Activated CD4-positive, alpha-beta T cell treated with anti-CD3 and anti-CD28 coated beads for 1 hour (primary cell): Measurements from ENCODE around the gene IQCF6.
"Not testable (repeated sequence)": the region's sequence is repeated elsewhere in the genome, so short reads cannot be mapped to it uniquely, and the experiment has no call there.

Experiments used
- DNase-seq: peaks from one replicate; pipeline ENCODE4 v3.0.0-alpha.2; 2020

IQCF6 gene

DNA sequence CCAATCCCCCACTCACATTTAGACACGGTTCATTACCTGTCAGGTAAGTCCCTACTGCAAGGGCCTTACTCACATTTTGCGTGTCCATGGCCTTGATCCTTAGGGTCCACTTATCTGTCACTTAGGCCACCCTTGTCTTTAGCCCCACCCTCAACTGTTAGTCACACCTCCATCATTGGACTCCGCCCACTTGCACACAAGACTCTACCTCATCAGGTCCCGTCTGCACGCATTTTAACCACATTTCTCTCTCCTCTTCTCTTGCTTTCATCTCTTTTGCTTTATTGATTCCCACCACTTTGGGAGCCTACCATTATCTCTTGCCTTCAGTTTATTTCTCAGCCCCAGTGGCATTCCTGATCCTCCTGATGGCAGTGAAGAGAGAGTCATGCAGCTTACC, at the start of gene IQCF6:
Gene IQCF6, minus strand, starts transcription at position 101 of the 400 bp plus-strand sequence. Its CDS starts 13 bp downstream, at position 88.
- no peak for DNase-seq

DNA sequence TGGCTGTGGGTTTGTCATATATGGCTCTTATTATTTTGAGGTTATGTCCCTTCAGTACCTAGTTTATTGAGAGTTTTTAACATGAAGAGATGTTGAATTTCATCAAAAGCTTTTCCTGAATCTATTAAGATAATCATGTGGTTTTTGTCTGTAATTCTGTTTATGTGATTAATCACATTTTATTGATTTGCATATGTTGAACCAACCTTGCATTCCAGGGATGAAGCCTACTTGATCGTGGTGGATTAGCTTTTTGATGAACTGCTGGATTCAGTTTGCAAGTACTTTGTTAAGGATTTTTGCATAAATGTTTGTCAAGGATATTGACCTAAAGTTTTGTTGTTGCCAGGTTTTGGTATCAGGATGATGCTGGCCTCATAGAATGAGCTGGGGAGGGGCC, 49.3 kb upstream of the IQCF6 start:
- no peak for DNase-seq

DNA sequence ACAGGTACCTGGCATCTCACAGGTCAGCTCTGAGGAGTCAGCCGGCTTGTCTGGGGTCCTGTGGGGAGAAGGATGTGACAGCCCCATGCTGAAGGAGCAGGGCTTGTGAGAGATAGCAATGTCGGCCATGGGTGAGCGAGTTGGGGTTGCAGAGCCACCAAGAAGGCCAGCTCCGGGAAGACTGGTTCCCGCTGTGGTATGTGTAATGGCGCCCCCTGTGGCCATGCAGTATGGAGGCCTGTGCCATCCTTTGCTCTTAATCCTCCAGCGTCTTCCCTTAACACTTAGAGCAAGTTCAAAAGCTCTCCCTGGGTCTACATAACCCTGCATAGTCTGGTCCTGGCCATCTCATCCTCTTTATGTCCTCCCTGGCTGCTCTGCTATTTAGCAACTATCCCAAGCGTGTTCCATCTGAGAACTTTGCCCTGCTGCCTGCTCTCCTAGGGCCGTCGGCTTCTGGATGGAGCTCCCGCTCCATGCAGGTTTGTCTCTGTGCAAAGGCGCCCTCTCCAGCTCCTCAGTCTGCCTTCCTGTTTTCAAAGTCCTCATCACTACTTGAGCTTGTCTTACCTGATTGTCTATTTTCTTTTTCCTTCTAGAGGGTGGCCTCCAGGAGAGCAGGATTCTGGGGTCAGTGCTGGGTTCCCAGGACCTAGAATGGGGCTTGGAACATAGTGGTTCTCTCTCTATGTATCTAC, 40.8 kb upstream of the IQCF6 start:
- no peak for DNase-seq

DNA sequence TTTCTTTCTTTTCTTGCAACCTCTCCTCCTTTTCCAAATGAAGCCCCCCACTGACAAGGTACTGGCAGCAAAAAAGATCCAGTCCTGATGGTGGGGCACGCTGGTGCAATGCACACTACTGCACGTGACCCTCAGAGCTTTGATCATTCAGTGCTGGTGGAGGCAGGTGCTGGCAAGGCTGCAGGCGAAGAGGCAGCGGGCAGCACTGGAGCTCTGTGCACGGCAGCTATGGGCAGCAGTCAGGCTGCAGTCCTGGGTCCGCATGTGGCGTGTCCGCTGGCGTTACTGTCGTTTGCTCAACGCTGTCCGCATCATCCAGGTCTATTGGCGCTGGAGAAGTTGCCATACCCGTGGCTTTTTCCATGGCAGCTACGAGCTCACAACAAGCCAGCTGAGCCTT, 40.1 kb upstream of the IQCF6 start:
- DNase-seq = no peak

DNA sequence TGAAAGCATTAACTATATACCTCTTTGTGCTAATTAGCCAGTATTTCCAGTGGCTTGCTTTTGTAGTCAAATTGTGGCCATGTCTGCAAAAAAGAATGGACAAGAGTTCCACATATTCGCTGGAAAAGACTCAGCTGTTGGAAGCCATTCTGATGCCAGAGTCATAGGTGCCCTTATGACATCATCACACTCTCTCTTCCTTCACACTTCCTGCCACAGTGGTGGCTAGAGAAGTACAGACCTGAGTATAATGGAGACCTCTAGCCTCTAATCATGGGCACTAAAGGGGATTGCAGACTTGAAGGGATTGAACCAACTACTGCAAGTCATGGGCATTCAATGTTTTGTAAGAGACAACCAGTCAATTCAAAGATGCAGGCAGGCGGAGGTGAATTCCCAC, 38.3 kb upstream of the IQCF6 start:
- no peak for DNase-seq

DNA sequence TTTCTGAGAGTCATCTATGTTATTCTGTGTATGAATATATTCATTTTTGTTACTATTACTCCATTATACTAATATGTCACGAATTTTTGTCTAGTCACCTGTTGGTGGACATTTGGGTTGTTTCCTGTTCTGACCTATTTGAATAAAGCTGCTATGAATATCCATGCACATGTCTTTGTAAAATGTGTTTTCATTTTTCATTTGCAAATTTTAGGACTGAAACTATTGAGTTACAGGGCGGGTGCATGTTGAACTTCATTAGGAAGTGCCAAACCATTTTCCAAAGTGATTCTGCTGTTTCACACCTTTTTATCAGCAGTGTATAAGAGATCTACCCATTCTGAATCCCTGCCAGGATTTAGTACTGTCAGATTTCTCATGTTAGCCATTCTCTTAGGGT, 37.7 kb upstream of the IQCF6 start:
- DNase-seq = no peak

DNA sequence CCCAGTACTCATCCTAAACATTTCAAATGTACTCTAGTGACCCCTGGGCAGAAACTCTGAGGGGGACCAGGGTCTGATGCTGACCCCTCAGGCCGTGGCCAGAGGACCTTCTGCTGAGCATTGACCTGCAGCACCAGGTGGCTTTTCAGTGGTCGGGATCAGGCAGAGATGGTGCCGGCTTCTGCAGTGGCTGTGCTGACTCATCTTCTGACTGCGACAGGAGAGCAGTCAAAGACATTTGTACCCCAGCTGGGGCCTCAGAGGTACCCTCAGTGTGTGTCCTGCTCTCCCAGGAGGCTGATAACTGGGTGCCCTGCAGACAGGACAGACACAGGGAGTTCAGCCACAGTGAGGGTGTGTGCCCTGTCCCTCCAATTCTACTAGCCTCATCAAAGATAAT, 36.6 kb upstream of the IQCF6 start:
- DNase-seq = no peak

DNA sequence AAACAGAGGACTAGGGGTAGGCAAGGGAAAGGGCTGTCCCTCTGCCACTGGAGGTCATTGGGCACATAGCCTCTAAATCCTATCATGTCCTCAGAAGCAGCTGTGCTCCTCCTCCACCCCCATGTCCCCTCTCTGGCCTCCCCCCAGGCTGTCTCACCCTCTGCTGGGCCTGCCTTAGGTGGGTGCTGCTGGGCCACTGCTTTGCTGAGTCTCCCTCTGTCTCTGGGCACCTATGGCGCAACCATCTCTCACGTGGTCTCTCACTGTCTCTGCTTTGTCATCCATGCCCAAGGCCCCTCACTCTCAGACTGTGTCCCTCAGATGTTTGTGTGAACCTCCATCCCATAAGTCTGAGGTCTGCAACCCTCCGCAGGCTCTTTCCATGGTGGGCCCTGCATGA, 35.0 kb upstream of the IQCF6 start:
- no peak for DNase-seq

DNA sequence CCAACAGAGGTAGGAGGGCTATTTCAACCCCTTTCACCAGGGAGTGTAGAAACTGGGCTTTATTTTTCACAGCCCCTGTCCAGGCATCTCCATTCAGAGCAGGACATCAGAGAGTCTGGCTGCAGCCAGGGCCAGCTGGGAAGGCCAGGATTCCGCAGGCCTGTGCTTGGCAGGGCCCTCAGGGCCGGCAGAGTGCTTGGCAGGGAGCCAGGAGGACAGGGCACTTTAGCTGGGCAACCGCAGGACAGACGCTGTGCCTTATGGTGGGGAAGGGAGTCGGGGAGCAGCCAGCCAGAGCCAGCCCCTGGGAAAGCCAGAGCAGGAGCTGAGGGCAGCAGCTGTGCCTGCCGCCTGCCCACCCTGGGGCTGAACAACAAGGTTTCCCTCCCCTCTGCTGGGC, 34.5 kb upstream of the IQCF6 start:
- no peak for DNase-seq

DNA sequence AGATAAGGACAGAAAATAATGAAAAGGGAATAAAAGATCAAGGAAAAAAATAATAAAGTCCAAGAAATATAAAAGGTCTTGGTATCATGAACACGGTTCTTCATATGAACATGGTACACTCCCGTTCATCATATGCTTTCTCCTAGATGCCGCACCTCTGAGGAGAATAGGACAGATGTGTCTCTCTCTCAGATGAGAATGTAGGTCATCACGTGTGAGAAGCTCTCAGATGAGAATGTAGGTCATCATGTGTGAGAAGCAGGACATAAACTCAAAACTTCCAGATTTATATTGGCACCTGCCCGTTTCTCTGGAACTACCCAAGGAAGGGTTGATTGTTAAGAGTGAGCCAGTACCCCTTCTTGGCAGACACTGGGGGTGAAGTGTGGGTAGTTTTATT, 29.9 kb upstream of the IQCF6 start:
- DNase-seq = no peak

DNA sequence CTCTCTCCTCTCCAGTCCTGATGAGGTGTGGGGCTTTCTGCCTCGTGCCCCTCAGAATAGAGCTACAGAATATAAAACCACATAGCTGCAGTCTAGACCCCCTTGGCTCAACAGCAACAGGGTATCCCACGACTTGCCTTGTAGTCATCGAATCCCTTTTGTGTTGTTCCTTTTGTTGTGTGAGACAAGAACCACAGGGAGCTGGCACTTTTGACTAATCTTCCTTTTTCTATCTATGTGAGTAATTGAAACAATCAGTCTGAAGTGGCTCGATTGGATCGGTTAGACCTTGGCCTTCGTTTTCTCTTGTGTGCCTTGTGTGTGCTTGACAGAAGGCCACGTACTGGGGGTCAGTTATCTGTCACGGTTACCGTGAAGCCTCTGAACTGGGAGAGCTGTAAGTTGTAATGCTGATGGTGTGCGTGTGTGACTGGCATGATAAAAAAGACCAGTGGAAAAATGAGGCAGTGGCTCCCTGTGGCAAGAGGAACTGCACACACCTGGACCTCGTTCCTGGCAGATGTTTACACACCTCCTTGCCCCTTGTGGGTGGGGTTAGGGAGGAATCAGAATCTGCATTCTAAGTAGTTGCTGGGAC, 23.2 kb upstream of the IQCF6 start:
- DNase-seq = no peak

DNA sequence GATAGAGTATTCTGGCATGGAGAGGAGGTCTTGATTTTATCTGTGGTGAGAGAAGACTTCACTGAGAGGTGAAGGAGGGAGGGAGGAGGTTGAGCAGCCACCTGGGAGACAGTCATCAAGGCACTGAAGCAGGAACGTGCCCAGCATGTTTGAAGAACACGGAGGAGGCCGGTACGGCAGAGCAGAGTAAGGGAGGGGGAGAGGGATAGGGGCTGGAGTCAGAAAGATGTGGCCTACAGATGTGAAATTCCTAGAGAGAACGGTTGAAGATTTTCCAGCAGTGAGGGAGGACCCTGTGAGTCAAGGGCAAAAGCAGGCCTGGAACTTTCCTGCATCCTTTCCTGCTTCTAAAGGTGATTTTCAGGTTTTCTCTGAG, 21.7 kb upstream of the IQCF6 start:
- DNase-seq = no peak

DNA sequence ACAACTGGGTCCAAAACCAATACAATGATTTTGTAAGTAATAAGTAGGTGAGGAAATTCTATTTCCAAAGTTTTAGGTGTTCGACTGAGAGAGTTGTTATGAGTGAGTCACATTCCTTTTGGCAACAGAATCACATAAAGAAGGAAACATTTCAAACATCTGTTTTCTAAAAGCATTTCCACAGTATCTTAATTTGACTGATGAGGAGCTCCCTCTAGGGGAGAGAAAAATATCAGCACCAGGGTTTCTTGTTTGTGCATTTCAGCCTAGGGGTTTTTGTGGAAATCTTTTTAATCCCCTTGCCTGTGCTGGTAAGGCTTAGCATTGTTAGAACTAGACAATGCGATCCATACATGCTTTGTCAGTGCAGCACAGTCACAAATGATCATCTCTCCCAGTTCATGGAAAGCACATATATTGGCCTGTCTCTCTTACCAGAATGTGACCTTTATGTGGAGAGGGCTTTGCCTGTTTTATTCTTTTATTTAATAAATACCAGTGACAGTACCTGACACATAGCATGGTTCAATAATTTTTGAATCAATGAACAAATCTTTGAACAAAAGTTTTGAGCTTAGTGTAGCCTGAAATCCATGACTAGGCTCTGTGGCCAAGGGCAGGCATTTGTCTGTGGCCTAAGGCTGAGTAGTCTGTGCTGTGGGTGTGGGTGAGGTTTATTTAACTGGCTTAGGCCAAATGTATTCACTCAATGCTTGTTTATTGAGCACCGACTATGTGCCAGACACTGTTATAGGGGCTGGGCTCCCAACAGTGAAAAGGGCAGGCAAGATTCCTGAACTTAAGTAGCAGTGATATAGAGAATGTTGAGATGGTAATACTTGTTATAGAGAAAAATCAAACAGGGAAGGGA, 21.1 kb upstream of the IQCF6 start:
- no peak for DNase-seq

DNA sequence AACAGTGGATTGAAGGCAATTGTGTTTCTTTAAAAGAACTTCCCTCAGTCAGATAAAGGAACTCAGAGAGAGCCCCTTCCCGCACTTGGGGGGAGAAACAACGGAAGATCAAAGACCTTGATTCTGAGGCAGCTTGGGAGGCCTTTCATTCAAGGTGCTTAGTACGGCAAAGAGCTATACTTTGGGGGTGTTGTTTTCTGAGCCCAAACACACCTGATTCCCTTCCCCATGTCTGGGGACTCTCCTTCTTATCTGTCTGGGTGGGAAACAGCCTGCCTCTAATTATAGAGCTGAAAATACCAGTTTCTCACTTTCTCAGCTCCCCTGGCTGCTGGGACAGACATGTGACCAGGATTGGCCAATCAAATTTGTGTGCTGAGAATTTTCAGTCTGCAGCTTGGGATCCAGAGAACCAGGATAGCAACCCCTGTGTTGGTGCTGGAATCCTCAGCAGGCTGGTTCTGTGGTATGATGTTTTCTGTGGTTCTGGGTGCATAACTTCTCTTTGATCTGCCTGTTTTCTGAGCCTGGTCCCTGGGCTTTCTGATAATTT, 19.4 kb upstream of the IQCF6 start:
- DNase-seq = no peak

DNA sequence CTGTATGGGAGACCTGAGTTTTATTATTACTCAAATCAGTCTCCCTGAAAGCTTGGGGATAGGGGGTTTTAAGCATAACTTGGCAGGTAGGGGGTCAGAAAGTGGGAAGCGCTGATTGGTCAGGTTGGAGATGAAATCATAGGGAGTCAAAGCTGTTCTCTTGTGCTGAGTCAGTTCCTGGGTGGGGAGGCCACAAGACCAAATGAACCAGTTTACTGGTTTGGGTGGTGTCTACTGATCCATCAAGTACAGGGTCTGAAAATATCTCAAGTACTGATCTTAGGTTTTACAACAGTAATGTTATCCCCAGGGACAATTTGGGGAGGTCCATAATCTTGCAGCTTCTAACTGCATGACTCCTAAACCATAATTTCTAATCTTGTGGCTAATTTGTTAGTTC, 17.8 kb upstream of the IQCF6 start:
- no peak for DNase-seq

DNA sequence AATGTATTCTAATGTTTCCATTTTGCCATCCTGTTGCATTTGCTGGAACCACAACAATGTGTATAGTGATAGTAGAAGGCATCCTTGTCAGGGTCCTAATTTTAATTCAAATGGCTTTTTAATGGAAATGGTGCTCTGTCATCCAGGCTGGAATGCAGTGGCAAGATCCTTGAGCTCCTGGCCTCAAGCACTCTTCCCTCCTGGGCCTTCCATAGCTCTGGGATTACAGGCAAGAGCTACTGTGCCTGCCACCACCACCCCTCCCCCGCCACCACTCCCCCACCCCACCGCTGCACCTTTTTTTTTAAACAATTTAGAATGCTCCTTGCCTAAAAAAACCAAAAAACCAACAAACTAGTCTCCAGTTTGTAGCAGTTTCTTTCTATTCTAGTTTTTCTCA, 15.2 kb upstream of the IQCF6 start:
- DNase-seq = no peak

DNA sequence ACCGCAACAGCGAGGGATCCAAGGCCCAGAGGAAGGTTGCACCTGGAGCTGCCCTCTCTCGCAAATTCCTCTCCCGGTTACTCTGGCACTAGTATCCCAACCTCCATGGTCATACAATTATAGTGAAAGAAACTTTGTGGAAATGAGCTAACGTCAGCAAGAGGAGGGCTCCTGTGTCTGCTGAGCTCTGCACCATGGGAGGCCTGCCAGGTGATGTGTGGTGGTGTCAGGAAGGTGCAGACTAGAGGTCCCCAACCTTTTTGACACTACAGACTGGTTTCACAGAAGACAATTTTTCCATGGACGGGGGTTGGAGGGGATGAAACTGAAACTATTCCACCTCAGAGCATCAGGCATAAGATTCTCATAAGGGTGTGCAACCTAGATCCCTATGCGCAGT, 13.2 kb upstream of the IQCF6 start:
- no peak for DNase-seq

DNA sequence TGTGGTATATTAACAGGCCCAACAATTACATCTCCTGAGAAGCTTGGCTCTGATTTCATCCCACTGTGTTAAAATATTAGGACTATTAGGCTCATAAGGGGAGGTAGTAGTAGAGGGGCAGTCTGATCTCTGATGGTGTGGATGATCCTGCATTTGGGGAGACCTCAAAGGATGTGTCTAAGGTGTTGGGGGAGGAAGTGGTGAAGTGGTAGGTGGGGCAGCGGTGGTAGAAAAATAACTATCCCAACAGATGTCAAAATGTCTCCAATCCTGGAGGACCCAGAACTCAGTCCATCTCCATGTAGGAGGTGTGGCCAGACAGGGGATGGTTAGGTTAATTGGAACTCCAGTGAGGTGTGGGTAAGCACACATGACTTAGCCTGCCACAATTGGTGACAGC, 10.4 kb upstream of the IQCF6 start:
- DNase-seq = no peak

DNA sequence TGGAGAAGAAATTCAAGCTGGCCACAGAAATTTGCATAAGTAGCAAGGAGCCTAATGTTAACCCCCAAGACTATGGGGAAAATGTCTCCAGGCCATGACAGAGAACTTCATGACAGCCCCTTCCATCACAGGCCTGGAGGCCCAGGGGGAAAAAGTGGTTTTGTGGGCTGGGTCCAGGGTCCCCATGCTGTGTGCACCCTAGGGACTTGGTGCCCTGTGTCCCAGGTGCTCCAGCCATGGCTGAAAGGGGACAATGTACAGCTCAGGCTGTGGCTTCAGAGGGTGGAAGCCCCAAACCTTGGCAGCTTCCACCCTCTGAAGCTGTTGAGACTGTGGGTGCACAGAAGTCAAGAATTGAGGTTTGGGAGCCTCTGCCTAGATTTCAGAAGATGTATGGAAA, 8.5 kb upstream of the IQCF6 start:
- not testable (repeated sequence) for DNase-seq

DNA sequence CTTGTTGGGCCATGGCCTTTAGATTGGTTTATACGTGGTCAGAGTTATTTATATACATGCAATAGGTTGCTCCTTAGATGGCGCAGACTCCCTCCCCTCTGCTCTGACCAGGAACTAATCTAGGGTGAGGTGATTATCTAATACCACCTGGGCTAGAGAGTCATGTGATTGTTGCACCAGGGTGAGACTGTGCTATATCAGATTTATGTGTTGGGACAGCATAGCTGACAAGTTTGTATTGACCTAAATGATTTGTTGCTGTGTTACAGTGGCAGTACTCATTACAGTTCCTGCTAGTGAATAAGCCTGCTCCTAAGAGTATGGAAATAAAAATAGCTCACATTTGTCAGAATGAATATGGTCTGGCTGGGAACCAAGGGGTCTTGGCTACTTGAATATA, 7.2 kb upstream of the IQCF6 start:
- no peak for DNase-seq

DNA sequence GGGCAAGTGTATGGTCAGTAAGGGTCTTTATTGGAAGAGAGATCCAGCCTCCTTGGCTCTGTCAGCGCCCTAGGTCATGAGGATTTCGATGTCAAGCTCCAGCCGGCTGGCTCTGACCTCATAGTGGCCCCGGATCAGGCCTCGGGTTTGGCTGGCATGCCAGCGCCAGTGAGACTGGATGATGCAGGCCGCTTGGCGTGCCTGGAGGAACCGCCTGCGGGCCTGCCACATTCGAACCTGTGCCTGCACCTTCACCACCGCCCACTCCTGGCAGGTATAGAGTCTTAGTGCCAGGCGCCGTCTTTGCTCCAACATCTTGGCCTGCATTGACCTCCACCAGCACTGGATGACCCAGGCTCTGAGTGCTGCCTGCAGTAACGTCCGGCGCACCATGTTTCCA, 483 bp downstream of the IQCF6 start:
- no peak for DNase-seq

DNA sequence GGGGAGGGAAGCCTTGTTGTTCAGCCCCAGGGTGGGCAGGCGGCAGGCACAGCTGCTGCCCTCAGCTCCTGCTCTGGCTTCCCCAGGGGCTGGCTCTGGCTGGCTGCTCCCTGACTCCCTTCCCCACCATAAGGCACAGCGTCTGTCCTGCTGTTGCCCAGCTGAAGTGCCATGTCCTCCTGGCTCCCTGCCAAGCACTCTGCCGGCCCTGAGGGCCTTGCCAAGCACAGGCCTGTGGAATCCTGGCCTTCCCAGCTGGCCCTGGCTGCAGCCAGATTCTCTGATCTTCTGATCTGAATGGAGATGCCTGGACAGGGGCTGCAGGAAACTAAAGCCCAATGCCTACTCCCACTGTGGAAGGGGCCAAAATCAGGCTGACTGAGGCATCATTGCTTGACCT, 1.1 kb downstream of the IQCF6 start:
- DNase-seq = no peak

DNA sequence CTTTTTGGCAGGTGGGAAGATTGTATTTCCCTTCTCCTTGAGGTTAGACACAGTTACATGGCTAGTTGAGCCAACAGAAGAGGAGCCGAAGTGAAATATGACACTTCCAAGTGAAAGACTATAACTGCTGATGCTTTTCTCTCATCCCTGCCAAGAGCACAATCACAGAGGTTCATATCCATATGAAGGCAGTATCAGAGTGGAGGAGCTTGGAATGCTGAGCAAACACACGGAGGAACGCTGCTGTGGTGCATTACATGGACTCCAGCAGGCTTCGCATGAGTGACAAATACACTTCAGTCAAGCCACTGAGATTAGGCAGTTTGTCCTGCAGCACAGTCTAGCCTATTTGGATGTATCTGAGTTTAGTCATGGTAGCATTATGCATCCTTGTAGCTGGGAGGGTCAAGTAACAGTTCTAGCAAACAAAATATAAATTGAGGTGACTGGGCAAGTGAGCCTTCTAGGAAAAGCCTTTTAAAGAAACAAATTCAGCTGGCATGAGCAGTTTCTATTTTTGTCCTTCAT, 5.4 kb downstream of the IQCF6 start:
- DNase-seq = no peak

DNA sequence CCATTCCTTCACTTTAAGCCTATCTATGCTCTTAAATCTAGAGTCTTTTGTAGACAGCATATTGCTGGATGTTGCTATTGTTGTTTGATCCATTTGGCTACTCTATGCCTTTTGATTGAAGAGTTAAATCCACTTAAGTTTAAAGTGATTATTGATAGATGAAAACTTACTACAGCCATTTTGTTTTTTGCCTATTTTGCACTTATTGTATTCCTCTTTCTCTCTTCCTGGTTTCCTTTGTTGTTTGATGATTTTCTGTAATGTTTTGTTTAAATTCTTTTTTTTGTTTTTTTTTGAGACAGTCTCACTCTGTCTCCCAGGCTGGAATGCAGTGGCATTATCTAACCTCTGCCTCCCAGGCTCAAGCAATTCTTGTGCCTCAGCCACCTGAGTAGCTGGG, 19.8 kb downstream of the IQCF6 start:
- DNase-seq = no peak
